Heart left ventricle (tissue), 16 donors: ENCODE measurements around the gene IRS1. TPM values are rescaled to one million over a fixed set of nuclear protein-coding genes. Genes with fewer than 3 reads are reported as not detected.

ENCODE experiments used
- ATAC-seq, 4 donors: fragments of 200-7000 bp; cut with Tn5 transposase; one replicate each; pipeline ENCODE4 v1.9.1; 2020 to 2022; ENCODE audit warnings: moderate library complexity in 4 of 4, mild to moderate bottlenecking in 3 of 4, moderate number of reproducible peaks in 1 of 4
- DNase-seq, 5 donors: peaks; one replicate each; pipeline ENCODE4 v3.0.0-alpha.2; 2020
- H3K27ac ChIP-seq, 12 donors: fragments of 200-600 bp; sonication (generic) in 4 of 12; one replicate each; pipeline versions ENCODE4 v1.5.0 to v1.8.0; 2016 to 2022; ENCODE audit warnings: mild to moderate bottlenecking in 2 of 12
- H3K27me3 ChIP-seq, 9 donors: fragments of 200-600 bp; sonication (generic) in 2 of 9; one replicate each; pipeline versions ENCODE4 v1.5.1 to v1.8.0; 2016 to 2022; ENCODE audit warnings: mild to moderate bottlenecking in 3 of 9
- H3K36me3 ChIP-seq, 9 donors: fragments of 200-600 bp; sonication (generic) in 2 of 9; one replicate each; pipeline versions ENCODE4 v1.5.0 to v1.8.0; 2018 to 2022; ENCODE audit warnings: mild to moderate bottlenecking in 2 of 9
- H3K4me1 ChIP-seq, 12 donors: fragments of 200-600 bp; sonication (generic) in 4 of 12; one replicate each; pipeline versions ENCODE4 v1.5.0 to v1.8.0; 2016 to 2022; ENCODE audit warnings: mild to moderate bottlenecking in 3 of 12
- H3K4me3 ChIP-seq, 12 donors: fragments of 200-600 bp; sonication (generic) in 4 of 12; one replicate each; pipeline versions ENCODE4 v1.5.0 to v1.8.0; 2017 to 2022; ENCODE audit warnings: mild to moderate bottlenecking in 9 of 12, moderate library complexity in 4 of 12
- H3K9me3 ChIP-seq, 12 donors: fragments of 200-600 bp; sonication (generic) in 4 of 12; one replicate each; pipeline versions ENCODE4 v1.5.0 to v1.8.0; 2016 to 2022; ENCODE audit warnings: mild to moderate bottlenecking in 1 of 12
- CTCF ChIP-seq, 12 donors: fragments of 200-600 bp; sonication (generic) in 4 of 12; IDR thresholded peaks; one replicate each; pipeline versions ENCODE4 v1.5.0 to v1.8.0; 2018 to 2022; ENCODE audit warnings: antibody characterized with exemption in 12 of 12, mild to moderate bottlenecking in 5 of 12
- POLR2A ChIP-seq, 2 donors: fragments of 450-650 bp; IDR thresholded peaks; one replicate each; pipeline ENCODE4 v1.6.1; 2017; ENCODE audit warnings: antibody characterized with exemption in 2 of 2, mild to moderate bottlenecking in 2 of 2, moderate library complexity in 2 of 2
- WGBS, 4 donors: extraction: QIAGEN DNeasy Blood & Tissue Kit in 2 of 4; methylation state at CpG; one replicate each; pipeline versions ENCODE4 v1.1.5 to v1.1.7; 2013 to 2018; 5-methylcytosine and 5-hydroxymethylcytosine counted together
- intact Hi-C, 10 donors: fragments of 100-400 bp; cut with DNase I; formaldehyde crosslinking; loops; one replicate each; pipeline versions ENCODE4 v1.11.1 to v1.14.2; 2022
- long read RNA-seq, 3 donors: library from polyadenylated mRNA; unstranded; transcript quantifications; one replicate each; pipeline ENCODE4 v2.0.0, GENCODE V29; 2020 to 2021
- polyA plus RNA-seq, 2 donors: library from polyadenylated mRNA; stranded (reverse); fragments of 200-250 nt; gene quantifications; one replicate each; pipeline ENCODE4 v1.2.3, GENCODE V29; 2013
- total RNA-seq, 9 donors: library from RNA; depleted of rRNA in 2 of 9; stranded (reverse); fragments of >200 nt in 2 of 9; fragmentation: NEBNext Ultra II Directional in 3 of 9; extraction: Animal tissue kit (Norgen Biotek cat#: 25700) in 3 of 9; gene quantifications; one replicate each; pipeline versions ENCODE4 v1.1.0 to v1.2.4, GENCODE V29; 2016 to 2023
- donor health status: ischemic (EF 13 %, LVEDD 7.1; RV severe dilation, severe dysfunction).
- donor health status: healthy with polysubstance abuse.
- donor health status: DM: no; HTN: yes; CAD: no.
- donor health status: DM: no; HTN: no; CAD: no.
- donor health status: ischemic (EF 25% LVEDD 6.9; RV normal size, moderate dysfunction).
- donor health status: ischemic (EF 25% LVEDD 5.7; RV mildly dilated, moderate dysfunction).
- donor health status: healthy.
- donor health status: DM: yes; HTN: yes; CAD: no.
- donor health status: ischemic (EF 35%, LVEDD 5.7; RV mildly dilated, moderate dysfunction).
- donor health status: nonischemic (EF 11% LVEDD 7.7; RV severe dilation, severe dysfunction).
- donor health status: DM: yes; HTN: yes; CAD: no.
- donor health status: PGD.
- donor health status: ischemic (EF 29% LVEDD 5.4; RV normal size, mild dysfunction).
- donor health status: nonischemic (EF 23%, LVEDD 6.1; RV moderate dilation, normal function).

The IRS1 gene, protein sequence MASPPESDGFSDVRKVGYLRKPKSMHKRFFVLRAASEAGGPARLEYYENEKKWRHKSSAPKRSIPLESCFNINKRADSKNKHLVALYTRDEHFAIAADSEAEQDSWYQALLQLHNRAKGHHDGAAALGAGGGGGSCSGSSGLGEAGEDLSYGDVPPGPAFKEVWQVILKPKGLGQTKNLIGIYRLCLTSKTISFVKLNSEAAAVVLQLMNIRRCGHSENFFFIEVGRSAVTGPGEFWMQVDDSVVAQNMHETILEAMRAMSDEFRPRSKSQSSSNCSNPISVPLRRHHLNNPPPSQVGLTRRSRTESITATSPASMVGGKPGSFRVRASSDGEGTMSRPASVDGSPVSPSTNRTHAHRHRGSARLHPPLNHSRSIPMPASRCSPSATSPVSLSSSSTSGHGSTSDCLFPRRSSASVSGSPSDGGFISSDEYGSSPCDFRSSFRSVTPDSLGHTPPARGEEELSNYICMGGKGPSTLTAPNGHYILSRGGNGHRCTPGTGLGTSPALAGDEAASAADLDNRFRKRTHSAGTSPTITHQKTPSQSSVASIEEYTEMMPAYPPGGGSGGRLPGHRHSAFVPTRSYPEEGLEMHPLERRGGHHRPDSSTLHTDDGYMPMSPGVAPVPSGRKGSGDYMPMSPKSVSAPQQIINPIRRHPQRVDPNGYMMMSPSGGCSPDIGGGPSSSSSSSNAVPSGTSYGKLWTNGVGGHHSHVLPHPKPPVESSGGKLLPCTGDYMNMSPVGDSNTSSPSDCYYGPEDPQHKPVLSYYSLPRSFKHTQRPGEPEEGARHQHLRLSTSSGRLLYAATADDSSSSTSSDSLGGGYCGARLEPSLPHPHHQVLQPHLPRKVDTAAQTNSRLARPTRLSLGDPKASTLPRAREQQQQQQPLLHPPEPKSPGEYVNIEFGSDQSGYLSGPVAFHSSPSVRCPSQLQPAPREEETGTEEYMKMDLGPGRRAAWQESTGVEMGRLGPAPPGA (N-terminal part only)
- total RNA-seq (10 to 100 TPM; 13.4 to 45.8 (median 16.8) TPM), polyA plus RNA-seq (1 to 10 TPM; 5.0 to 6.5 TPM)
- long read RNA-seq, donor 1, full-length matches to known transcripts: 9 of 17 reads
- long read RNA-seq, donor 1, partial matches to known transcripts: 0 of 17 reads
- long read RNA-seq, donor 1, other reads (novel, unspliced or antisense): 8 of 17 reads
- long read RNA-seq, donor 2, full-length matches to known transcripts: 15 of 20 reads
- long read RNA-seq, donor 2, partial matches to known transcripts: 0 of 20 reads
- long read RNA-seq, donor 2, other reads (novel, unspliced or antisense): 5 of 20 reads
- long read RNA-seq, donor 3, full-length matches to known transcripts: 23 of 28 reads
- long read RNA-seq, donor 3, partial matches to known transcripts: 3 of 28 reads
- long read RNA-seq, donor 3, other reads (novel, unspliced or antisense): 2 of 28 reads

GRCh38 chr2:226799211-226799975 is at the start of gene IRS1:
Gene IRS1 (minus strand): TSS chr2:226799820. CDS start chr2:226798738, 1,082 bp downstream.
- Histone ChIP-seq H3K9me3 (no peaks in the 10 kb centered on the region), H3K27me3 (peaks cover 0 to 31% (median 0%) of the 10 kb centered on the region in 9 donors), H3K4me3 (peak within 1 kb of the TSS; percentile 45 to 97 (median 82)), H3K36me3 (peaks cover 0 to 9% (median 0%) of the 10 kb centered on the region in 9 donors), H3K4me1 (peaks cover 0 to 63% (median 36%) of the 10 kb centered on the region in 12 donors), H3K27ac (peak within 1 kb of the TSS; percentile 69 to 98 (median 94))
- WGBS, 4 donors: 0 to 1% (median 0%) methylated on average over 27 to 82 of the region's 82 CpGs
- intact Hi-C loops: loop anchor here (5.0 to 10.0 kb wide), 20 partner anchors 57 to 912 kb away; no protein-coding TSS in a partner anchor
- ATAC-seq (peak in 3 of 4 donors; percentile 28 to 66 (median 54)), DNase-seq (peak; percentile 74 to 89 (median 81))
- peak in 7 of 12 donors; percentile 25 to 68 (median 39) for TF ChIP-seq CTCF (IDR thresholded peaks at IDR 0.05)
- peak in 1 of 2 donors; percentile 53 for TF ChIP-seq POLR2A (IDR thresholded peaks at IDR 0.05)

DNA sequence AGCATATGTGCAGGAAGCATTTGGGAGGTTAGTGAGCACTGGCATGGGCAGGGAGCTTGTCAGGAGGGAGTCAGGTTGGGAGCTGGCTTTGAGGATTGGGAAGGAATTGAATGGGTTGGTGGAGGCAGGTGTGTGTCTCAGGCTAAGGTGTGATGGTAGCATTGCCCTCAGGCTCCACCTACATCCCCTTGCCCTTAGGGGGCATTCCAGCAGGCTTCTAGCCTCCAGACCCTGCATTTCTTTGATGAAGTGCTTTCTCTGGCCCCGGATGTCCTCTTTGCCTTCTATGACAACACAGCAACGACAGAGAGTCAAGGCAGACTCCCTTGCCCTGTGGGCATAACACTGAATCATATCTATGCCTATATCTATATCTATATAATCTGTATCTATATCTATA is 49.7 kb upstream of the IRS1 start:
- 85 to 87% (median 86%) methylated on average over 2 of the region's 2 CpGs for WGBS, 4 donors
- intact Hi-C loops: no loop called here
- no peaks in the 10 kb centered on the region for H3K27me3 ChIP-seq
- H3K4me1 ChIP-seq: peaks cover 0 to 8% (median 0%) of the 10 kb centered on the region in 12 donors
- DNase-seq (no peak), ATAC-seq (no peak)
- no peak for TF ChIP-seq CTCF (IDR thresholded peaks at IDR 0.05)
- TF ChIP-seq POLR2A (IDR thresholded peaks at IDR 0.05): no peak
- H3K27ac ChIP-seq: no peak overlapping the region
- no peaks in the 10 kb centered on the region for H3K36me3 ChIP-seq
- no peak overlapping the region for H3K4me3 ChIP-seq
- no peaks in the 10 kb centered on the region for H3K9me3 ChIP-seq

- H3K4me3 ChIP-seq: no peak overlapping the region
- WGBS, 4 donors: 79 to 91% (median 85%) methylated on average over 2 of the region's 2 CpGs
- H3K4me1 ChIP-seq: peaks cover 0 to 8% (median 0%) of the 10 kb centered on the region in 12 donors
- ATAC-seq: no peak
- no peaks in the 10 kb centered on the region for H3K9me3 ChIP-seq
- no peak for DNase-seq
- H3K27ac ChIP-seq: no peak overlapping the region
- TF ChIP-seq POLR2A (IDR thresholded peaks at IDR 0.05): no peak
- TF ChIP-seq CTCF (IDR thresholded peaks at IDR 0.05): no peak
- no peaks in the 10 kb centered on the region for H3K36me3 ChIP-seq
- intact Hi-C loops: no loop called here
- H3K27me3 ChIP-seq: no peaks in the 10 kb centered on the region
Observed at GRCh38 chr2:226847511-226847910, 47.9 kb upstream of the IRS1 start.
